ENCODE measurements around the gene SULF2.

Gene SULF2

GRCh38 chr20:47652794-47653193, 132.5 kb downstream of the SULF2 start:
- TF ChIP-seq USF1 (IDR thresholded peaks at IDR 0.05) (no peak), NFIC (IDR thresholded peaks at IDR 0.05) (no peak), RAD21 (IDR thresholded peaks at IDR 0.05; ENCODE audit: low read depth) (no peak), FOXM1 (IDR thresholded peaks at IDR 0.05; ENCODE audit: borderline replicate concordance, low read depth) (no peak), EP300 (IDR thresholded peaks at IDR 0.05; ENCODE audit: borderline replicate concordance) (no peak), TCF12 (IDR thresholded peaks at IDR 0.05; ENCODE audit: low read depth) (no peak), EGR1 (IDR thresholded peaks at IDR 0.05) (no peak), YY1 (IDR thresholded peaks at IDR 0.05; ENCODE audit: low read depth) (no peak), CREB1 (IDR thresholded peaks at IDR 0.05; ENCODE audit: low read depth) (no peak), ZBTB7A (IDR thresholded peaks at IDR 0.05; ENCODE audit: low read depth) (no peak), CEBPB (IDR thresholded peaks at IDR 0.05) (no peak), TAF1 (IDR thresholded peaks at IDR 0.05; ENCODE audit: low read depth) (no peak), REST (IDR thresholded peaks at IDR 0.05; ENCODE audit: low read depth) (no peak), TEAD4 (IDR thresholded peaks at IDR 0.05) (no peak)
- TF ChIP-seq, protein P1, sequence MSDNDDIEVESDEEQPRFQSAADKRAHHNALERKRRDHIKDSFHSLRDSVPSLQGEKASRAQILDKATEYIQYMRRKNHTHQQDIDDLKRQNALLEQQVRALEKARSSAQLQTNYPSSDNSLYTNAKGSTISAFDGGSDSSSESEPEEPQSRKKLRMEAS (IDR thresholded peaks at IDR 0.05) = no peak

GRCh38 chr20:47652301-47652700, 133.0 kb downstream of the SULF2 start:
- no peak for TF ChIP-seq NFIC (IDR thresholded peaks at IDR 0.05)
- TF ChIP-seq YY1 (IDR thresholded peaks at IDR 0.05; ENCODE audit: low read depth) = no peak
- TF ChIP-seq, protein P1 (IDR thresholded peaks at IDR 0.05) = no peak
- no peak for TF ChIP-seq CEBPB (IDR thresholded peaks at IDR 0.05)
- no peak for TF ChIP-seq TEAD4 (IDR thresholded peaks at IDR 0.05)
- TF ChIP-seq FOXM1 (IDR thresholded peaks at IDR 0.05; ENCODE audit: borderline replicate concordance, low read depth) = no peak
- TF ChIP-seq EP300 (IDR thresholded peaks at IDR 0.05; ENCODE audit: borderline replicate concordance) = no peak
- no peak for TF ChIP-seq RAD21 (IDR thresholded peaks at IDR 0.05; ENCODE audit: low read depth)
- TF ChIP-seq TCF12 (IDR thresholded peaks at IDR 0.05; ENCODE audit: low read depth) = no peak
- TF ChIP-seq TAF1 (IDR thresholded peaks at IDR 0.05; ENCODE audit: low read depth) = no peak
- no peak for TF ChIP-seq EGR1 (IDR thresholded peaks at IDR 0.05)
- TF ChIP-seq REST (IDR thresholded peaks at IDR 0.05; ENCODE audit: low read depth) = no peak
- no peak for TF ChIP-seq USF1 (IDR thresholded peaks at IDR 0.05)
- no peak for TF ChIP-seq CREB1 (IDR thresholded peaks at IDR 0.05; ENCODE audit: low read depth)
- no peak for TF ChIP-seq ZBTB7A (IDR thresholded peaks at IDR 0.05; ENCODE audit: low read depth)

DNA sequence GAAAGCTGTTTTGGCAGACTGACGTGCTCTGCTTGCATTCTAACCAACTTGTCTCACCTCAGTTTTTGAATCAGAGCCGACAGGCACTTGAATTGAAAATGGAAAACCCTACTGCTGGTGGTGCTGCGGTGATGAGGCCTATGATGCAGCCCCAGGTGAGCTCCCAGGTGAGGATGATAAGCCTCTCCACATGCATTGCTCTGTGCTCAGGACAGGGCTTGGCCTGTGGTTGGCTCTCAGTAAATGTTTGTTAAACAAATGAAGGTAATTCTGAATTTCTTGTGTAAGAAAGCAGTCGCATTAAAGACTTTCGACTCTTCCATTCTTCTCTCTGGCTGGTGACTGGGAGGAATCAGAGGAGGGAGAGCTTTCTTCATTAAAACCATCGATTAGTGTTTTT, 136.3 kb downstream of the SULF2 start:
- TF ChIP-seq FOXM1 (IDR thresholded peaks at IDR 0.05; ENCODE audit: borderline replicate concordance, low read depth) (no peak), TEAD4 (IDR thresholded peaks at IDR 0.05) (no peak), USF1 (IDR thresholded peaks at IDR 0.05) (no peak), EP300 (IDR thresholded peaks at IDR 0.05; ENCODE audit: borderline replicate concordance) (no peak), TAF1 (IDR thresholded peaks at IDR 0.05; ENCODE audit: low read depth) (no peak), YY1 (IDR thresholded peaks at IDR 0.05; ENCODE audit: low read depth) (no peak), CEBPB (IDR thresholded peaks at IDR 0.05) (no peak), ZBTB7A (IDR thresholded peaks at IDR 0.05; ENCODE audit: low read depth) (no peak), EGR1 (IDR thresholded peaks at IDR 0.05) (no peak), TCF12 (IDR thresholded peaks at IDR 0.05; ENCODE audit: low read depth) (no peak)

DNA sequence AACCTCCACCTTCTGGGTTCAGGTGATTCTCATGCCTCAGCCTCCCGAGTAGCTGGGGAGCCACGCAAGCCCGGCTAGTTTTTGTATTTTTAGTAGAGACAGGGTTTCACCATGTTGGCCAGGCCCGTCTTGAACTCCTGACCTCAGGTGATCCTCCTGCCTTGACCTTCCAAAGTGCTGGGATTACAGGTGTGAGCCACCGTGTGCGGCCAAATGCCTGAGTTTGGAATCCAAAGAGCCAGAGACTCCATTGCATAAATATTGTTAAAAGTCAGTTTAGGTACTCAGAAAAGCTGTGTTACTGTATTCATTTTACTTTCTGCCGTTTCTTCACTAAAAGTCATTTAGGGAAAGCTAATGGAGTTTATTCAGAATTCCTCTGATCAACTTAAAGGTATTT, 137.3 kb downstream of the SULF2 start:
- TF ChIP-seq TEAD4 (IDR thresholded peaks at IDR 0.05) (no peak), ZBTB7A (IDR thresholded peaks at IDR 0.05; ENCODE audit: low read depth) (no peak), CREB1 (IDR thresholded peaks at IDR 0.05; ENCODE audit: low read depth) (no peak), REST (IDR thresholded peaks at IDR 0.05; ENCODE audit: low read depth) (no peak), TAF1 (IDR thresholded peaks at IDR 0.05; ENCODE audit: low read depth) (no peak), CEBPB (IDR thresholded peaks at IDR 0.05) (no peak), FOXM1 (IDR thresholded peaks at IDR 0.05; ENCODE audit: borderline replicate concordance, low read depth) (no peak), EP300 (IDR thresholded peaks at IDR 0.05; ENCODE audit: borderline replicate concordance) (no peak), TCF12 (IDR thresholded peaks at IDR 0.05; ENCODE audit: low read depth) (no peak), EGR1 (IDR thresholded peaks at IDR 0.05) (no peak), USF1 (IDR thresholded peaks at IDR 0.05) (no peak), NFIC (IDR thresholded peaks at IDR 0.05) (no peak), RAD21 (IDR thresholded peaks at IDR 0.05; ENCODE audit: low read depth) (no peak), YY1 (IDR thresholded peaks at IDR 0.05; ENCODE audit: low read depth) (no peak)
- TF ChIP-seq, protein P1 (IDR thresholded peaks at IDR 0.05) = no peak
